Measurements from ENCODE around the gene EXTL2. TPM values are rescaled to one million over a fixed set of nuclear protein-coding genes. Genes with fewer than 3 reads are reported as not detected.

Gene EXTL2
- total RNA-seq, 3 donors from 2014 or later: 8.3 to 17.0 (median 15.4) TPM

- Histone ChIP-seq H3K9me3 (no peaks in the 10 kb centered on the region), H3K36me3 (no peaks in the 10 kb centered on the region), H3K4me3 (no peak overlapping the region), H3K27me3 (no peaks in the 10 kb centered on the region), H3K27ac (no peak overlapping the region), H3K4me1 (no peaks in the 10 kb centered on the region)
- no peak for DNase-seq (ENCODE audit: low spot score in 2 of 2)
- TF ChIP-seq POLR2AphosphoS5 (IDR thresholded peaks at IDR 0.05) (no peak), CTCF (IDR thresholded peaks at IDR 0.05) (no peak), POLR2A (IDR thresholded peaks at IDR 0.05) (no peak)
- intact Hi-C loops (cut with DNase I; ENCODE audit: low total_unique reads): no loop called here
Observed at GRCh38 chr1:100928128-100928527, 33.5 kb upstream of the EXTL2 start.

DNA sequence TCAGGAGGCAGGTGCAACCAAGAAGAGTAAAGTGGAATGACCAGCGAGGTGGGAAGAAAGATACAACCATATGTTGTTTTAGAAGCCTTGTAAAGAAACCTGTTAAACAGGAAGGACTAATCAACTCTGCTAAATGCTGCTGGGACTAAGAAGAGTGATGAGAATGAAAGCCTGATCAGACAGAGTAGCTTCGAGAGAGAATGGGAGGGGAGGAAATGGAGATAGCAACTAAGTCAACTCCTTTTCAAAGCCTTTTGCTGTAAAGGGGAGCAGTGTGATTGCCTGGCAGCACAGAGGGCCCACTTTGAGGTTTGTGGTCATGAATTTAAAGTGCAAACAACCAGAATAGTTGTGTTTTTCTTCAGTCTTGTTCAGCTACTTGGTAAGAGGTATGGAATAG lies 32.6 kb upstream of the EXTL2 start:
- H3K27ac ChIP-seq: no peak overlapping the region
- intact Hi-C loops (cut with DNase I; ENCODE audit: low total_unique reads): no loop called here
- no peaks in the 10 kb centered on the region for H3K27me3 ChIP-seq
- no peaks in the 10 kb centered on the region for H3K9me3 ChIP-seq
- H3K4me1 ChIP-seq: no peaks in the 10 kb centered on the region
- no peak overlapping the region for H3K4me3 ChIP-seq
- no peak for TF ChIP-seq POLR2A (IDR thresholded peaks at IDR 0.05)
- TF ChIP-seq POLR2AphosphoS5 (IDR thresholded peaks at IDR 0.05): no peak
- no peak for TF ChIP-seq CTCF (IDR thresholded peaks at IDR 0.05)
- no peak for DNase-seq (ENCODE audit: low spot score in 2 of 2)
- no peaks in the 10 kb centered on the region for H3K36me3 ChIP-seq

GRCh38 chr1:100926240-100926639 lies 31.6 kb upstream of the EXTL2 start:
- TF ChIP-seq POLR2AphosphoS5 (IDR thresholded peaks at IDR 0.05): no peak
- no peak for TF ChIP-seq POLR2A (IDR thresholded peaks at IDR 0.05)
- TF ChIP-seq CTCF (IDR thresholded peaks at IDR 0.05): no peak
- Histone ChIP-seq H3K36me3 (no peaks in the 10 kb centered on the region), H3K9me3 (no peaks in the 10 kb centered on the region), H3K27ac (no peak overlapping the region), H3K27me3 (no peaks in the 10 kb centered on the region), H3K4me3 (no peak overlapping the region), H3K4me1 (no peaks in the 10 kb centered on the region)
- intact Hi-C loops (cut with DNase I; ENCODE audit: low total_unique reads): no loop called here
- DNase-seq (ENCODE audit: low spot score in 2 of 2): no peak

- no peaks in the 10 kb centered on the region for H3K4me1 ChIP-seq
- DNase-seq (ENCODE audit: low spot score in 2 of 2): no peak
- H3K9me3 ChIP-seq: no peaks in the 10 kb centered on the region
- H3K27ac ChIP-seq: no peak overlapping the region
- H3K27me3 ChIP-seq: no peaks in the 10 kb centered on the region
- no peak overlapping the region for H3K4me3 ChIP-seq
- H3K36me3 ChIP-seq: no peaks in the 10 kb centered on the region
- intact Hi-C loops (cut with DNase I; ENCODE audit: low total_unique reads): loop anchor here (5.0 kb wide), 1 partner anchor 362 kb away; no protein-coding TSS in a partner anchor
- no peak for TF ChIP-seq POLR2AphosphoS5 (IDR thresholded peaks at IDR 0.05)
- no peak for TF ChIP-seq POLR2A (IDR thresholded peaks at IDR 0.05)
- no peak for TF ChIP-seq CTCF (IDR thresholded peaks at IDR 0.05)
Observed at GRCh38 chr1:100924991-100925390, 30.3 kb upstream of the EXTL2 start.

GRCh38 chr1:100924212-100924611 lies 29.6 kb upstream of the EXTL2 start:
- intact Hi-C loops (cut with DNase I; ENCODE audit: low total_unique reads): loop anchor here (5.0 kb wide), 1 partner anchor 363 kb away; no protein-coding TSS in a partner anchor
- no peaks in the 10 kb centered on the region for H3K36me3 ChIP-seq
- no peak overlapping the region for H3K27ac ChIP-seq
- H3K9me3 ChIP-seq: no peaks in the 10 kb centered on the region
- no peak overlapping the region for H3K4me3 ChIP-seq
- DNase-seq (ENCODE audit: low spot score in 2 of 2): no peak
- no peaks in the 10 kb centered on the region for H3K27me3 ChIP-seq
- no peaks in the 10 kb centered on the region for H3K4me1 ChIP-seq
- no peak for TF ChIP-seq CTCF (IDR thresholded peaks at IDR 0.05)

Data from breast epithelium (tissue), 4 donors.